DND-41 (cell line): ENCODE results near the gene TMEM132D.

ENCODE experiments used
- ATAC-seq: fragments of 200-7000 bp; cut with Tn5 transposase; 3 replicates; pipeline ENCODE4 v1.9.1; 2021; ENCODE audit warnings: low read depth; ENCODE audit not compliant: insufficient read depth
- DNase-seq: peaks from one replicate; pipeline ENCODE4 v3.0.0-alpha.2; 2020
- H2AFZ ChIP-seq: 2 replicates; pipeline ENCODE4 v1.6.0; 2012; ENCODE audit warnings: low read depth, low read length
- H3K27ac ChIP-seq: 2 replicates; pipeline ENCODE4 v1.5.1; 2012; ENCODE audit warnings: low read length, inconsistent platforms
- H3K27me3 ChIP-seq: fragments of 200-600 bp; sonication (generic); 2 replicates; pipeline ENCODE4 v1.6.0; 2012; ENCODE audit warnings: low read length, mild to moderate bottlenecking, inconsistent platforms; ENCODE audit not compliant: insufficient read depth, poor library complexity
- H3K36me3 ChIP-seq: 2 replicates; pipeline ENCODE4 v1.5.1; 2012; ENCODE audit warnings: low read length, inconsistent platforms; ENCODE audit not compliant: insufficient read depth
- H3K4me1 ChIP-seq: 2 replicates; pipeline ENCODE4 v1.5.1; 2012; ENCODE audit warnings: mild to moderate bottlenecking, low read length; ENCODE audit not compliant: insufficient read depth
- H3K4me2 ChIP-seq: 2 replicates; pipeline ENCODE4 v1.6.0; 2012; ENCODE audit warnings: mild to moderate bottlenecking, moderate library complexity, low read length, inconsistent platforms; ENCODE audit not compliant: insufficient read depth
- H3K4me3 ChIP-seq, 2 experiments: fragments of 200-600 bp in 1 of 2; shearing (Covaris generic) in 1 of 2; 2 replicates each; pipeline ENCODE4 v1.5.1; 2012 to 2016; ENCODE audit warnings: inconsistent platforms in 2 of 2, low read length in 2 of 2, mild to moderate bottlenecking in 2 of 2, low read depth in 1 of 2, moderate library complexity in 1 of 2
- H3K79me2 ChIP-seq: 2 replicates; pipeline ENCODE4 v1.6.0; 2012; ENCODE audit warnings: low read length, inconsistent platforms; ENCODE audit not compliant: insufficient read depth
- H3K9ac ChIP-seq: 2 replicates; pipeline ENCODE4 v1.6.0; 2012; ENCODE audit warnings: low read depth, mild to moderate bottlenecking, inconsistent platforms, low read length, moderate library complexity
- H3K9me3 ChIP-seq: 2 replicates; pipeline ENCODE4 v1.5.1; 2012; ENCODE audit warnings: low read length, moderate library complexity, mild to moderate bottlenecking, inconsistent platforms; ENCODE audit not compliant: insufficient read depth, severe bottlenecking
- H4K20me1 ChIP-seq: 2 replicates; pipeline ENCODE4 v1.6.0; 2012; ENCODE audit warnings: low read length; ENCODE audit not compliant: insufficient read depth
- CTCF ChIP-seq: IDR thresholded peaks from 2 replicates; pipeline ENCODE4 v1.5.1; 2012; ENCODE audit warnings: borderline replicate concordance, low read length, moderate library complexity, mild to moderate bottlenecking; ENCODE audit not compliant: poor library complexity, severe bottlenecking; ENCODE audit errors: extremely low read depth
- EZH2 ChIP-seq: IDR thresholded peaks from 3 replicates; pipeline ENCODE4 v1.6.1; 2012; ENCODE audit warnings: borderline replicate concordance, low read depth, mild to moderate bottlenecking, moderate library complexity, low read length, inconsistent platforms; ENCODE audit not compliant: severe bottlenecking

Gene TMEM132D

GRCh38 chr12:129161511-129161910 is 742.3 kb downstream of the TMEM132D start:
- H3K27me3 ChIP-seq = no peaks in the 10 kb centered on the region
- H3K36me3 ChIP-seq = no peaks in the 10 kb centered on the region
- no peaks in the 10 kb centered on the region for H3K4me1 ChIP-seq
- DNase-seq (no peak), ATAC-seq (no peak)
- no peaks in the 10 kb centered on the region for H3K79me2 ChIP-seq
- no peak overlapping the region for H3K9ac ChIP-seq
- no peaks in the 10 kb centered on the region for H3K9me3 ChIP-seq
- no peak overlapping the region for H3K4me3 ChIP-seq
- no peak overlapping the region for H3K27ac ChIP-seq
- H4K20me1 ChIP-seq = no peaks in the 10 kb centered on the region
- TF ChIP-seq CTCF (no peak), EZH2 (no peak)
- H3K4me2 ChIP-seq = no peak overlapping the region
- H2AFZ ChIP-seq = no peak overlapping the region

- Histone ChIP-seq H3K79me2 (no peaks in the 10 kb centered on the region), H3K9me3 (no peaks in the 10 kb centered on the region), H3K27ac (no peak overlapping the region), H3K4me2 (no peak overlapping the region), H3K4me3 (no peak overlapping the region), H4K20me1 (no peaks in the 10 kb centered on the region), H2AFZ (no peak overlapping the region), H3K27me3 (no peaks in the 10 kb centered on the region), H3K9ac (no peak overlapping the region), H3K36me3 (no peaks in the 10 kb centered on the region), H3K4me1 (no peaks in the 10 kb centered on the region)
- TF ChIP-seq CTCF (no peak), EZH2 (no peak)
- DNase-seq (no peak), ATAC-seq (no peak)
These were observed 743.5 kb downstream of the TMEM132D start for GRCh38 chr12:129160282-129160681.

- TF ChIP-seq CTCF (no peak), EZH2 (no peak)
- Histone ChIP-seq H3K4me1 (no peaks in the 10 kb centered on the region), H3K27ac (no peak overlapping the region), H3K36me3 (no peaks in the 10 kb centered on the region), H4K20me1 (no peaks in the 10 kb centered on the region), H3K27me3 (no peaks in the 10 kb centered on the region), H3K4me3 (no peak overlapping the region), H2AFZ (no peak overlapping the region), H3K79me2 (no peaks in the 10 kb centered on the region), H3K9ac (no peak overlapping the region), H3K9me3 (no peaks in the 10 kb centered on the region), H3K4me2 (no peak overlapping the region)
- ATAC-seq (no peak), DNase-seq (no peak)
These were observed 751.3 kb downstream of the TMEM132D start for GRCh38 chr12:129152351-129153104.
